RWPE1 (cell line): Measurements from ENCODE around the gene CCSER2.
"Not testable (repeated sequence)": the region's sequence is repeated elsewhere in the genome, so short reads cannot be mapped to it uniquely, and the experiment has no call there.

Experiments used
- CTCF ChIA-PET: fragments of 350-600 bp; sonication (Branson Sonifier 250); formaldehyde crosslinking; extraction: SDS; loops from one replicate; lab custom pipeline; 2021; lab: Yijun Ruan, JAX
- POLR2A ChIA-PET: fragments of 400-600 bp; formaldehyde crosslinking; extraction: SDS; loops from one replicate; lab custom pipeline; 2020; ENCODE audit warnings: antibody characterized with exemption; ENCODE audit not compliant: low non-redundant PET; lab: Yijun Ruan, JAX
- DNase-seq: peaks from one replicate; pipeline ENCODE4 v3.0.0; 2012; ENCODE audit warnings: low spot score
- H3K27ac ChIP-seq: fragments of 450-650 bp; 2 replicates; pipeline ENCODE4 v1.5.1; 2017
- TF ChIP-seq, protein P1 (sequence below): fragments of 450-650 bp; conservative IDR thresholded peaks from 2 replicates; pipeline ENCODE4 v1.5.1; 2017; ENCODE audit warnings: low read depth, mild to moderate bottlenecking

CCSER2 gene

DNA sequence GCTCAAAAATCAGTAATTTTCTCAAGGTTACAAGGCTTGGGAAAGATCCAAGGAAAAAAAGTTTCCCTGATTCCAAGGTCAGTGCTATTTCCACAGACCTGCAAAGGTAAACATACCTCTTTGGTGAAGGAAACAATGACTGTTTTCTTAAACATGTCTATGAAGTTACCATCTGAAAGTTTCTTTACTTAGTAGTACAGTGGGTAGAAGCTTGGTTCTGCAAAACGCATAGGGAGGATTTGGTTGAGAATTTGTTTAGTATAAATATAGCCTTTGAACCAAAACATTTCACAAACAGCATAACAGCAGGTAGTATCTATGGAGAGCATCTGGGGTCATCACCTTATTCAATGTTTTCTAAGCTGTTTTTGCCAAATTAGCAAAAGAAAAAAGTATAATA, 169.6 kb downstream of the CCSER2 start:
- H3K27ac ChIP-seq = no peak overlapping the region
- ChIA-PET POLR2A (no interaction called here), CTCF (interaction anchor here (0.5 kb wide), 1 partner anchor 66 kb away, joined by 5 read pairs; no protein-coding TSS in a partner anchor)
- TF ChIP-seq, protein P1, sequence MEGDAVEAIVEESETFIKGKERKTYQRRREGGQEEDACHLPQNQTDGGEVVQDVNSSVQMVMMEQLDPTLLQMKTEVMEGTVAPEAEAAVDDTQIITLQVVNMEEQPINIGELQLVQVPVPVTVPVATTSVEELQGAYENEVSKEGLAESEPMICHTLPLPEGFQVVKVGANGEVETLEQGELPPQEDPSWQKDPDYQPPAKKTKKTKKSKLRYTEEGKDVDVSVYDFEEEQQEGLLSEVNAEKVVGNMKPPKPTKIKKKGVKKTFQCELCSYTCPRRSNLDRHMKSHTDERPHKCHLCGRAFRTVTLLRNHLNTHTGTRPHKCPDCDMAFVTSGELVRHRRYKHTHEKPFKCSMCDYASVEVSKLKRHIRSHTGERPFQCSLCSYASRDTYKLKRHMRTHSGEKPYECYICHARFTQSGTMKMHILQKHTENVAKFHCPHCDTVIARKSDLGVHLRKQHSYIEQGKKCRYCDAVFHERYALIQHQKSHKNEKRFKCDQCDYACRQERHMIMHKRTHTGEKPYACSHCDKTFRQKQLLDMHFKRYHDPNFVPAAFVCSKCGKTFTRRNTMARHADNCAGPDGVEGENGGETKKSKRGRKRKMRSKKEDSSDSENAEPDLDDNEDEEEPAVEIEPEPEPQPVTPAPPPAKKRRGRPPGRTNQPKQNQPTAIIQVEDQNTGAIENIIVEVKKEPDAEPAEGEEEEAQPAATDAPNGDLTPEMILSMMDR = no peak
- DNase-seq = no peak

DNA sequence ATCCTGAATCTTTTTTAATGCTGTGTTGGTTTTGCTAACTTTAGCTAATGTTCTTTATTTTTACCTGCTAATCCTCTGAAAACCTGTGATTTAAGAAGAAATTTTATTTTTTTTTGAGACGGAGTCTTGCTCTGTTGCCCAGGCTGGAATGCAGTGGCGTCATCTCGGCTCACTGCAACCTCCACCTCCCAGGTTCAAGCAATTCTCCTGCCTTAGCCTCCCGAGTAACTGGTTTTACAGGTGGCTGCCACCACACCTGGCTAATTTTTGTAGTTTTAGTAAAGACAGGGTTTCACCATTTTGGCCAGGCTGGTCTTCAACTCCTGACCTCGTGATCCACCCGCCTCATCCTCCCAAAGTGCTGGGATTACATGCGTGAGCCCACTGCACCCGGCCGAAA, 170.7 kb downstream of the CCSER2 start:
- POLR2A ChIA-PET, H3K27ac ChIP-seq, CTCF ChIA-PET, DNase-seq: not testable (repeated sequence)

DNA sequence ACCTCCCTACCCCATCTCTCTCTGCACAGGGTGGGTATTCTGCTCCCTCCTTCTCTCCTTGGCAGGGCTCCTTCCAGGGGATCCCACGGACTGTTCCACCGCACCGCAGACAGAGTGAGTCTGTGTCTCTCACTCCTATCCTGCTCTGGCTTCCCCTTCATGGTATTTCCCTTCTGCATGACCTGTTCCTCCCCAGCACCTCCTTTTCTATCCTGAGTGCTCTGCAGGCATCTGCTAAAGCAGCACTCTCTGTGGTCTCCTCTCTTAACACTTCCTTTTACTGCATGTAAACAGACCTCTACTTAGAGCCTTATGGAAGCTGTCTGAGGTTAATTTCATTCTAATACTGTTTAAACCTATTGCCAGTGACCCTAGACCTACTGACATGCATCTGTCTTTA, 171.5 kb downstream of the CCSER2 start:
- DNase-seq = no peak
- H3K27ac ChIP-seq = no peak overlapping the region
- TF ChIP-seq, protein P1 = no peak
- POLR2A ChIA-PET = no interaction called here
- CTCF ChIA-PET = no interaction called here

DNA sequence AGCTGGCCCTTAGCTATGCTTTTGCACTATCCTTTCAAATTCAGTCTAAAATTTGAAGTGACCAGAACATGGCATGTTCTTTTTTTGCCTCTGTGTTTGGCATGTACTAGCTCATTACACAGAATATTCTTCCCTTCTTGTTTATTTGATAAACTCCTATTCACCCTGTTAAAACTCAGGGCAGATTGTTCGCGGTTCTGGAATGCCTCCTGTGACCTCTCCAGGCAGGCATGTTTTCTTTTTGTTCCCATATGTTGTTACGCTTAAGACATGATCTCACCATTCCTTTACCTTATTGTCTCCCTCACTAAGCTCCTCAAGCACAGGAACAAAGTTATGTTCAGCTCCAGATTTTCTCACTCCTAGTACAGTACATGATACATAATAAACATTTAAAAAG, 181.7 kb downstream of the CCSER2 start:
- no peak overlapping the region for H3K27ac ChIP-seq
- TF ChIP-seq, protein P1 = no peak
- CTCF ChIA-PET = interaction anchor here (1.1 to 1.8 kb wide), 2 partner anchors 14 to 80 kb away, joined by 4 to 7 read pairs; no protein-coding TSS in a partner anchor
- POLR2A ChIA-PET = no interaction called here
- no peak for DNase-seq

DNA sequence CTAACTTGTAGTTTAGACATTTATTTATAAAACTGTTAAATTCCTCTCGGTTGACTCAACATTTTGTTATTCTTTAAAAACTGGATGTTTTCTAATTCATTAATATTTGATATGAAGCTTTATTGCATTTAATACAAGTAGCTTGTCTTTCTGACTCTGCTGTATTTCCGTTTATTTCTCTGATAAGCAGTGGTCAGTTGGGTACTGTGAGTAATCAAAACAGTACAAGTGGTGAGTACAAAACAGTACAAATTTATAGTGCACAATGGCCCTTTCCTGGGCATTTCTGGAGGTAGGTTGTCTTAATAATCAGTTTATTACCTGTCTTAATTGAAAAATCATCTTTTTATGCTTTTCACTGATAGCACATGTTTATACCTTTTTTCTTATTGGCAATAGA, 182.7 kb downstream of the CCSER2 start:
- TF ChIP-seq, protein P1 = no peak
- DNase-seq = no peak
- POLR2A ChIA-PET = no interaction called here
- CTCF ChIA-PET = no interaction called here
- no peak overlapping the region for H3K27ac ChIP-seq

DNA sequence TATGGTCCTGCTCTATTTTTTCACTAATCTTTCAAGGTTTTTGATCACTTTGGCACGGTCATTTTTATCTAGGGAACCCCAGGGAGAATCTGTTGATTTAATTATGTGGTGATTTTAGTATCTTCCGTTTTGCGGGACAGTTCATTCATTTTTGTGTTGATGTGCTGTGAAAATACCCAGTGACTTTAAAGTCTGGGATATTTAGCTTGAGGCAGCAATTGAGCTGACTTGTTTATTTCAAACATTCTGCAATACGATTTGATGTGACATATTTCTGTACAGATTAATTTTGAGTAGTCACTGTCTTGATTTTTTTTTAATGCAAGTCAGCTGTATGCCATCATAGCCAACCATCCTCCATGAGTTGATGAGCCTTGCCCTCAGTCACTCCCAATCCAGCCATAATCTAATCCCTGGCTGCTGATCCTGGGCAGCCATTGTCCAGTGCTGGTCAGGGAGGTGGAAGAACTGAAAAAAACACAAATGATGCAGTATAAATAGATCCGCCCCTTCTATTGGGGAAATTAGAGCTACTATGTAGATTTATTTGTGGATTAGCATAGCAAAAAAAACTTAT, 183.4 kb downstream of the CCSER2 start:
- TF ChIP-seq, protein P1 = no peak
- CTCF ChIA-PET = no interaction called here
- POLR2A ChIA-PET = interaction anchor here (0.7 kb wide), 1 partner anchor 79 kb away, joined by 3 read pairs; no protein-coding TSS in a partner anchor
- H3K27ac ChIP-seq = no peak overlapping the region
- DNase-seq = no peak

DNA sequence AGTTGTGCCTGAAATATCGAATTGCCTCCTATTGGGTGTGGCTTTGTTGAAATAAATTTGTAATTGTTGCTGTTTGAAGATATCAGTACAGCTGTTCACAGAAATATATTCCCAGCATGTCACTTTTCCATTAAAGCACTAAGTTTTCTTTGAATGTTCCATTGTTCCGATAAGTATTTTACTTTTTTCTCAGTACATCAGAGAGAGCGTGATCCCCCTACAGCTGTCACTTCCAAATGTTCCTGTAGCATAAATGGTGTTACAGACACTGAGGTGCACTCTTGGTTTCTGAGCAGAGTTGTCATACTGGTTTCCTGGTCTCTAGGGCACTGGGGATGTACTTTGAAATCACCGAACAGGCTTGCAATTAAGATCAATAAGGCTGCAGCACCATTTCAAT, 189.2 kb downstream of the CCSER2 start:
- POLR2A ChIA-PET = no interaction called here
- TF ChIP-seq, protein P1 = no peak
- no peak for DNase-seq
- CTCF ChIA-PET = no interaction called here
- H3K27ac ChIP-seq = no peak overlapping the region
